CD4-positive, alpha-beta T cell (primary cell): Measurements from ENCODE around the gene SOX1. TPM values are rescaled to one million over a fixed set of nuclear protein-coding genes. Genes with fewer than 3 reads are reported as not detected.

Source experiments
- ATAC-seq: fragments of 200-7000 bp; cut with Tn5 transposase; one replicate; pipeline ENCODE4 v1.10.0; 2022; ENCODE audit warnings: mild to moderate bottlenecking; ENCODE audit not compliant: poor library complexity
- CTCF ChIA-PET: fragments of 350-600 bp; sonication (Branson Sonifier 250); formaldehyde crosslinking; loops from one replicate; lab custom pipeline; 2021; ENCODE audit warnings: antibody characterized with exemption, inconsistent platforms; lab: Charles Lee
- POLR2A ChIA-PET: fragments of 350-600 bp; sonication (Branson Sonifier 250); formaldehyde crosslinking; loops from one replicate; lab custom pipeline; 2021; ENCODE audit warnings: antibody characterized with exemption, inconsistent platforms; lab: Charles Lee
- DNase-seq, 14 experiments: peaks; one replicate each; pipeline ENCODE4 v3.0.0-alpha.2; 2013 to 2020; ENCODE audit warnings: mixed read lengths in 2 of 14
- H3K27ac ChIP-seq, 2 donors: one replicate each; pipeline versions ENCODE4 v1.5.1 to v1.7.0; 2013; ENCODE audit warnings: low read length in 2 of 2, low read depth in 1 of 2, mild to moderate bottlenecking in 1 of 2
- H3K27me3 ChIP-seq, 2 experiments: 1 replicate in 1 of 2; 2 replicates in 1 of 2; pipeline versions ENCODE4 v1.6.1 to v1.7.0; 2013; ENCODE audit warnings: low read length in 2 of 2, control low read depth in 1 of 2, mild to moderate bottlenecking in 1 of 2, moderate library complexity in 1 of 2; ENCODE audit not compliant: insufficient read depth in 2 of 2, control insufficient read depth in 1 of 2
- H3K36me3 ChIP-seq: one replicate; pipeline ENCODE4 v1.6.1; 2013; ENCODE audit warnings: low read length, control low read depth; ENCODE audit not compliant: insufficient read depth
- H3K4me1 ChIP-seq: one replicate; pipeline ENCODE4 v1.6.1; 2013; ENCODE audit warnings: low read length, control low read depth; ENCODE audit not compliant: insufficient read depth
- H3K4me3 ChIP-seq: one replicate; pipeline ENCODE4 v1.5.1; 2013; ENCODE audit warnings: mild to moderate bottlenecking, low read length, moderate library complexity
- H3K9me3 ChIP-seq, 2 experiments: 1 replicate in 1 of 2; 2 replicates in 1 of 2; pipeline versions ENCODE4 v1.6.1 to v1.7.0; 2013; ENCODE audit warnings: low read length in 2 of 2, mild to moderate bottlenecking in 2 of 2, control low read depth in 1 of 2, moderate library complexity in 1 of 2; ENCODE audit not compliant: control insufficient read depth in 1 of 2, insufficient read depth in 1 of 2
- H3K27ac Mint-ChIP-seq: one replicate; pipeline ENCODE4 v1.8.0; 2020; ENCODE audit warnings: mixed read lengths
- H3K27me3 Mint-ChIP-seq: one replicate; pipeline ENCODE4 v1.8.0; 2021; ENCODE audit warnings: mixed read lengths
- H3K36me3 Mint-ChIP-seq: one replicate; pipeline ENCODE4 v1.8.0; 2021; ENCODE audit warnings: low read depth, mixed read lengths
- H3K4me1 Mint-ChIP-seq: one replicate; pipeline ENCODE4 v1.8.0; 2021; ENCODE audit warnings: low read depth, mixed read lengths
- H3K4me3 Mint-ChIP-seq: one replicate; pipeline ENCODE4 v1.8.0; 2020; ENCODE audit warnings: mild to moderate bottlenecking, mixed read lengths
- H3K9me3 Mint-ChIP-seq: one replicate; pipeline ENCODE4 v1.8.0; 2020; ENCODE audit warnings: mixed read lengths
- intact Hi-C, 2 experiments: fragments of 100-400 bp; cut with DNase I in 1 of 2; cut with micrococcal nuclease in 1 of 2; formaldehyde crosslinking; loops; one replicate each; pipeline versions ENCODE4 v1.15.1 to v1.9.0; 2023 to 2025; cut with DNase I, micrococcal nuclease
- total RNA-seq, 174 experiments: library from RNA in 2 of 174; stranded (reverse) in 2 of 174; gene quantifications; one replicate each; pipeline ENCODE4 v1.2.3 and lab custom pipeline; 2021 to 2026
- TF ChIP-seq, protein P1 (sequence below): fragments of 200-600 bp; IDR thresholded peaks from one replicate; pipeline ENCODE4 v1.8.0; 2022; ENCODE audit warnings: antibody characterized with exemption, mild to moderate bottlenecking

Gene SOX1
- total RNA-seq, 2 experiments from 2014 or later = not detected

DNA sequence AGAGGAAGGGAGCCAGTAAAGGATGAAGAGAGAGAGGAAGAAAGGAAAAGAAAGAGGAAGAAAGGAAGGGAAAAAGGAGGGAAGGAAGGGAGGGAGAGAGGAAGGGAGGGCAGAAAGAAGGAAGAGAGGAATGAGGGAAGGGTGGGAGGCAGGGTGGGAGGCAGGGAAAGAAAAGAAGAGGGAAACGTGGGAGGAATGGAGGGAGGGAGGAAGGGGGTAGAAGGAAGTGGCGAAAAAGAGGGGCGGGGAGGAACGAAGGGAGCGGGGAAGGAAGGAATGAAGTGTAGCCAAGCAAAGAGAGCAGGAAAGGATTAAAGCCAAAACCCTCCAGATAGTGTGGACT lies 53.1 kb downstream of the SOX1 start:
- intact Hi-C loops = no loop called here
- Mint-ChIP-seq H3K9me3 (no peaks in the 10 kb centered on the region), H3K27ac (no peak overlapping the region), H3K27me3 (peaks cover 23% of the 10 kb centered on the region), H3K4me3 (no peak overlapping the region), H3K36me3 (no peaks in the 10 kb centered on the region), H3K4me1 (no peaks in the 10 kb centered on the region)
- Histone ChIP-seq H3K36me3 (no peaks in the 10 kb centered on the region), H3K4me1 (no peaks in the 10 kb centered on the region), H3K27ac (no peak overlapping the region), H3K9me3 (peaks cover 0 to 25% of the 10 kb centered on the region in 2 experiments), H3K4me3 (no peak overlapping the region), H3K27me3 (no peaks in the 10 kb centered on the region)
- DNase-seq = no peak
- POLR2A ChIA-PET = no interaction called here
- TF ChIP-seq, protein P1, sequence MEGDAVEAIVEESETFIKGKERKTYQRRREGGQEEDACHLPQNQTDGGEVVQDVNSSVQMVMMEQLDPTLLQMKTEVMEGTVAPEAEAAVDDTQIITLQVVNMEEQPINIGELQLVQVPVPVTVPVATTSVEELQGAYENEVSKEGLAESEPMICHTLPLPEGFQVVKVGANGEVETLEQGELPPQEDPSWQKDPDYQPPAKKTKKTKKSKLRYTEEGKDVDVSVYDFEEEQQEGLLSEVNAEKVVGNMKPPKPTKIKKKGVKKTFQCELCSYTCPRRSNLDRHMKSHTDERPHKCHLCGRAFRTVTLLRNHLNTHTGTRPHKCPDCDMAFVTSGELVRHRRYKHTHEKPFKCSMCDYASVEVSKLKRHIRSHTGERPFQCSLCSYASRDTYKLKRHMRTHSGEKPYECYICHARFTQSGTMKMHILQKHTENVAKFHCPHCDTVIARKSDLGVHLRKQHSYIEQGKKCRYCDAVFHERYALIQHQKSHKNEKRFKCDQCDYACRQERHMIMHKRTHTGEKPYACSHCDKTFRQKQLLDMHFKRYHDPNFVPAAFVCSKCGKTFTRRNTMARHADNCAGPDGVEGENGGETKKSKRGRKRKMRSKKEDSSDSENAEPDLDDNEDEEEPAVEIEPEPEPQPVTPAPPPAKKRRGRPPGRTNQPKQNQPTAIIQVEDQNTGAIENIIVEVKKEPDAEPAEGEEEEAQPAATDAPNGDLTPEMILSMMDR = no peak
- CTCF ChIA-PET = interaction anchor here (1.5 kb wide), 1 partner anchor 10 kb away, joined by 3 read pairs; no protein-coding TSS in a partner anchor
- no peak for ATAC-seq
